Psoas muscle (tissue), 8 donors: ENCODE measurements around the gene LDAH. TPM values are rescaled to one million over a fixed set of nuclear protein-coding genes. Genes with fewer than 3 reads are reported as not detected.

Source experiments
- ATAC-seq, 4 donors: fragments of 200-7000 bp; cut with Tn5 transposase; one replicate each; pipeline ENCODE4 v1.9.1; 2020; ENCODE audit warnings: moderate library complexity in 3 of 4, mild to moderate bottlenecking in 2 of 4
- DNase-seq, 2 donors: peaks; one replicate each; pipeline ENCODE4 v3.0.0-alpha.2; 2020
- H3K27ac ChIP-seq: fragments of 200-600 bp; one replicate; pipeline ENCODE4 v1.8.0; 2022
- H3K27me3 ChIP-seq, 3 donors: fragments of 200-600 bp in 1 of 3; one replicate each; pipeline versions ENCODE4 v1.6.1 to v1.8.0; 2013 to 2022; ENCODE audit warnings: low read length in 2 of 3, mild to moderate bottlenecking in 2 of 3, moderate library complexity in 1 of 3; ENCODE audit not compliant: insufficient read depth in 3 of 3
- H3K36me3 ChIP-seq, 2 donors: fragments of 200-600 bp in 1 of 2; one replicate each; pipeline versions ENCODE4 v1.6.1 to v1.8.0; 2013 to 2022; ENCODE audit warnings: low read depth in 1 of 2, mild to moderate bottlenecking in 1 of 2, moderate library complexity in 1 of 2; ENCODE audit not compliant: insufficient read depth in 1 of 2
- H3K4me1 ChIP-seq: fragments of 200-600 bp; one replicate; pipeline ENCODE4 v1.8.0; 2022
- H3K4me3 ChIP-seq: fragments of 200-600 bp; one replicate; pipeline ENCODE4 v1.8.0; 2022; ENCODE audit warnings: mild to moderate bottlenecking
- H3K9me3 ChIP-seq: fragments of 200-600 bp; one replicate; pipeline ENCODE4 v1.8.0; 2022
- CTCF ChIP-seq: fragments of 200-600 bp; IDR thresholded peaks from one replicate; pipeline ENCODE4 v1.8.0; 2022; ENCODE audit warnings: antibody characterized with exemption
- WGBS, 3 donors: extraction: QIAGEN DNeasy Blood & Tissue Kit; methylation state at CpG; one replicate each; pipeline versions ENCODE4 v1.1.6 to v1.1.7; 2013; 5-methylcytosine and 5-hydroxymethylcytosine counted together
- intact Hi-C, 2 donors: fragments of 100-400 bp; cut with DNase I; formaldehyde crosslinking; loops; one replicate each; pipeline versions ENCODE4 v1.11.0 to v1.14.2; 2022
- polyA plus RNA-seq, 3 donors: library from polyadenylated mRNA; stranded (reverse); fragments of 200-250 nt; gene quantifications; one replicate each; pipeline ENCODE4 v1.2.3, GENCODE V29; 2013
- total RNA-seq, 4 donors: library from RNA; stranded (reverse); fragmentation: NEBNext Ultra II Directional in 2 of 4; extraction: Animal tissue kit (Norgen Biotek cat#: 25700) in 2 of 4; gene quantifications; one replicate each; pipeline versions ENCODE4 v1.2.1 to v1.2.4, GENCODE V29; 2021 to 2023
- donor health status: healthy with polysubstance abuse.
- donor health status: DM: no; HTN: no; CAD: no; lungs with moderate emphysema.
- donor health status: Bipolar disorder and iron deficiency.
- donor health status: healthy.
- donor health status: DM: yes; HTN: yes; CAD: no.
- donor health status: DM: no; HTN: no; CAD: no.
- donor health status: DM: no; HTN: no; CAD: no.
- donor health status: DM: yes; HTN: yes; CAD: no.

The LDAH gene
- total and polyA plus RNA-seq, 7 donors, result 0.56 to 1.9 (median 1.6) TPM

GRCh38 chr2:20635113-20635510 is 187.8 kb downstream of the LDAH start:
- Histone ChIP-seq H3K4me3 (no peak overlapping the region), H3K27ac (no peak overlapping the region), H3K4me1 (peaks cover 20% of the 10 kb centered on the region), H3K9me3 (no peaks in the 10 kb centered on the region), H3K27me3 (no peaks in the 10 kb centered on the region), H3K36me3 (peaks cover 0 to 32% of the 10 kb centered on the region in 2 donors)
- no peak for TF ChIP-seq CTCF
- 76 to 86% (median 78%) methylated on average over 5 of the region's 5 CpGs for WGBS, 3 donors
- no peak for ATAC-seq
- intact Hi-C loops, result loop anchor here in 1 of 2 donors (2.0 kb wide), 1 partner anchor 194 kb away; no protein-coding TSS in a partner anchor
- DNase-seq, result peak in 1 of 2 donors; percentile 18

- no peak for TF ChIP-seq CTCF
- no peak overlapping the region for H3K4me3 ChIP-seq
- H3K27ac ChIP-seq, result peak overlapping the region; percentile 21
- 70 to 83% (median 73%) methylated on average over 9 of the region's 9 CpGs for WGBS, 3 donors
- intact Hi-C loops, result loop anchor here in 1 of 2 donors (2.0 kb wide), 1 partner anchor 194 kb away; no protein-coding TSS in a partner anchor
- no peaks in the 10 kb centered on the region for H3K27me3 ChIP-seq
- no peak for ATAC-seq
- peaks cover 0 to 27% of the 10 kb centered on the region in 2 donors for H3K36me3 ChIP-seq
- no peak for DNase-seq
- peaks cover 20% of the 10 kb centered on the region for H3K4me1 ChIP-seq
- no peaks in the 10 kb centered on the region for H3K9me3 ChIP-seq
These were observed 188.3 kb downstream of the LDAH start for GRCh38 chr2:20634507-20635112.

Other genes with a start within 250 kb of the LDAH start
- 10 to 100 TPM in 3 of 4 donors, 1 to 10 TPM in 1; 9.2 to 12.1 (median 11.4) TPM for gene HS1BP3, start 172.0 kb downstream of the LDAH start, total RNA-seq
- gene HS1BP3, start 172.0 kb downstream of the LDAH start, polyA plus RNA-seq, result 10 to 100 TPM; 12.6 to 20.6 (median 13.2) TPM
- gene GDF7, start 156.0 kb downstream of the LDAH start, total RNA-seq, result under 1 TPM; 0.04 to 0.94 (median 0.17) TPM
- under 1 TPM; 0.03 to 0.04 (median 0.04) TPM for gene GDF7, start 156.0 kb downstream of the LDAH start, polyA plus RNA-seq
- under 1 TPM; 0.34 to 0.64 (median 0.41) TPM for gene APOB, start 221.0 kb upstream of the LDAH start, total RNA-seq
- gene APOB, start 221.0 kb upstream of the LDAH start, polyA plus RNA-seq, result under 1 TPM; 0.03 to 0.34 (median 0.04) TPM